22Rv1 (cell line): Measurements from ENCODE around the gene SLC4A1.
A peak's percentile ranks its signal among the peaks of the same experiment; 100 is the strongest.

ENCODE experiments used
- H3K27ac ChIP-seq: fragments of 450-650 bp; 2 replicates; pipeline ENCODE4 v1.5.1; 2017
- CTCF ChIP-seq: fragments of 450-650 bp; IDR thresholded peaks from 2 replicates; pipeline ENCODE4 v1.5.1; 2017; ENCODE audit warnings: mild to moderate bottlenecking
- ZFX ChIP-seq: fragments of 450-650 bp; IDR thresholded peaks from 2 replicates; pipeline ENCODE4 v1.6.1; 2017; ENCODE audit warnings: antibody characterized with exemption, borderline replicate concordance

Gene SLC4A1

GRCh38 chr17:44220213-44221083 is 47.5 kb downstream of the SLC4A1 start:
- no peak for TF ChIP-seq ZFX
- TF ChIP-seq CTCF: no peak
- H3K27ac ChIP-seq: peak overlapping the region; percentile 100

- TF ChIP-seq ZFX (no peak), CTCF (no peak)
- H3K27ac ChIP-seq: peak within 1 kb of the TSS; percentile 100
These were observed 48.2 kb downstream of the SLC4A1 start, which contains the start of gene UBTF for GRCh38 chr17:44219616-44220212. TSS of gene UBTF (minus strand) at chr17:44219675. CDS start at chr17:44218229, 1,446 bp downstream.

GRCh38 chr17:44219108-44219615 is 48.8 kb downstream of the SLC4A1 start:
- H3K27ac ChIP-seq: peak overlapping the region; percentile 100
- TF ChIP-seq CTCF (peak; percentile 30; the same call in 1 of the 2 replicates), ZFX (no peak)

- peak; percentile 89 for TF ChIP-seq CTCF
- no peak for TF ChIP-seq ZFX
- peak overlapping the region; percentile 100 for H3K27ac ChIP-seq
These were observed 49.4 kb downstream of the SLC4A1 start for GRCh38 chr17:44218344-44219107.

GRCh38 chr17:44217738-44218343 is 50.1 kb downstream of the SLC4A1 start:
- TF ChIP-seq CTCF: no peak
- no peak for TF ChIP-seq ZFX
- peak overlapping the region; percentile 100 for H3K27ac ChIP-seq

GRCh38 chr17:44216694-44217093 is 51.2 kb downstream of the SLC4A1 start:
- peak overlapping the region; percentile 100 for H3K27ac ChIP-seq
- TF ChIP-seq CTCF (no peak), ZFX (no peak)
